ENCODE measurements around the gene SLC37A4.

SLC37A4 gene

GRCh38 chr11:119052163-119052814, 21.6 kb upstream of the SLC37A4 start:
- Histone ChIP-seq H2BK12ac (ENCODE audit: low read length) (no peak overlapping the region), H3K4me3 (ENCODE audit: low read depth, low read length) (no peak overlapping the region), H3K27ac (ENCODE audit: low read depth, low read length) (no peak overlapping the region), H3K23ac (ENCODE audit: low read length) (no peak overlapping the region), H3K4me2 (ENCODE audit: low read length) (no peak overlapping the region), H2BK120ac (ENCODE audit: insufficient read depth, low read length, poor library complexity) (no peak overlapping the region), H3K36me3 (ENCODE audit: control insufficient read depth in 1 of 2, insufficient read depth in 2 of 2, low read length in 2 of 2) (peaks cover 68 to 76% of the 10 kb centered on the region in 2 experiments), H2AFZ (ENCODE audit: insufficient read depth, low read length, poor library complexity) (no peak overlapping the region), H3K4ac (ENCODE audit: low read depth, low read length) (no peak overlapping the region), H4K91ac (ENCODE audit: low read depth, low read length) (no peak overlapping the region), H2AK5ac (ENCODE audit: low read length) (no peak overlapping the region), H3K14ac (ENCODE audit: low read length) (no peak overlapping the region), H3K27me3 (ENCODE audit: insufficient read depth, low read length) (no peaks in the 10 kb centered on the region), H3K79me1 (ENCODE audit: low read length) (peaks cover 5% of the 10 kb centered on the region), H3K9me3 (ENCODE audit: insufficient read depth, low read depth, low read length) (peaks cover 2% of the 10 kb centered on the region), H3K18ac (ENCODE audit: low read length) (no peak overlapping the region), H4K8ac (ENCODE audit: low read depth, low read length) (no peak overlapping the region), H2BK5ac (ENCODE audit: low read depth, low read length, poor library complexity) (no peak overlapping the region), H3K9ac (ENCODE audit: low read length) (no peak overlapping the region), H4K12ac (ENCODE audit: low read depth, low read length) (no peak overlapping the region), H3K79me2 (ENCODE audit: control insufficient read depth, insufficient read depth, low read length, poor library complexity) (peaks cover 6% of the 10 kb centered on the region), H3K4me1 (ENCODE audit: control insufficient read depth in 1 of 2, insufficient read depth in 2 of 2, low read length in 2 of 2) (peaks cover 5 to 8% of the 10 kb centered on the region in 2 experiments)
- WGBS (ENCODE audit: extremely low coverage, insufficient coverage, insufficient read length) = no CpG with 5 or more reads among the region's 23 CpGs
- DNase-seq = no peak

- Histone ChIP-seq H3K27me3 (ENCODE audit: insufficient read depth, low read length) (no peaks in the 10 kb centered on the region), H2BK120ac (ENCODE audit: insufficient read depth, low read length, poor library complexity) (no peak overlapping the region), H3K9me3 (ENCODE audit: insufficient read depth, low read depth, low read length) (peaks cover 2% of the 10 kb centered on the region), H3K4ac (ENCODE audit: low read depth, low read length) (no peak overlapping the region), H3K23ac (ENCODE audit: low read length) (no peak overlapping the region), H3K27ac (ENCODE audit: low read depth, low read length) (no peak overlapping the region), H3K79me1 (ENCODE audit: low read length) (peaks cover under 1% of the 10 kb centered on the region), H3K9ac (ENCODE audit: low read length) (no peak overlapping the region), H4K12ac (ENCODE audit: low read depth, low read length) (no peak overlapping the region), H3K4me1 (ENCODE audit: control insufficient read depth in 1 of 2, insufficient read depth in 2 of 2, low read length in 2 of 2) (peaks cover 5 to 8% of the 10 kb centered on the region in 2 experiments), H3K4me2 (ENCODE audit: low read length) (no peak overlapping the region), H4K91ac (ENCODE audit: low read depth, low read length) (no peak overlapping the region), H3K18ac (ENCODE audit: low read length) (no peak overlapping the region), H3K4me3 (ENCODE audit: low read depth, low read length) (no peak overlapping the region), H3K36me3 (ENCODE audit: control insufficient read depth in 1 of 2, insufficient read depth in 2 of 2, low read length in 2 of 2) (peaks cover 72 to 82% of the 10 kb centered on the region in 2 experiments), H3K79me2 (ENCODE audit: control insufficient read depth, insufficient read depth, low read length, poor library complexity) (peaks cover 3% of the 10 kb centered on the region), H4K8ac (ENCODE audit: low read depth, low read length) (no peak overlapping the region), H2AK5ac (ENCODE audit: low read length) (no peak overlapping the region), H3K14ac (ENCODE audit: low read length) (no peak overlapping the region), H2BK12ac (ENCODE audit: low read length) (no peak overlapping the region), H2AFZ (ENCODE audit: insufficient read depth, low read length, poor library complexity) (no peak overlapping the region), H2BK5ac (ENCODE audit: low read depth, low read length, poor library complexity) (no peak overlapping the region)
- no CpG with 5 or more reads among the region's 17 CpGs for WGBS (ENCODE audit: extremely low coverage, insufficient coverage, insufficient read length)
- DNase-seq = no peak
These were observed 20.9 kb upstream of the SLC37A4 start for GRCh38 chr11:119051440-119052162.

GRCh38 chr11:119049081-119049480, 18.4 kb upstream of the SLC37A4 start:
- H2AK5ac ChIP-seq (ENCODE audit: low read length) = no peak overlapping the region
- no peak overlapping the region for H4K12ac ChIP-seq (ENCODE audit: low read depth, low read length)
- H3K4me1 ChIP-seq (ENCODE audit: control insufficient read depth in 1 of 2, insufficient read depth in 2 of 2, low read length in 2 of 2) = no peaks in the 10 kb centered on the region
- H3K79me1 ChIP-seq (ENCODE audit: low read length) = no peaks in the 10 kb centered on the region
- no peak overlapping the region for H3K4me3 ChIP-seq (ENCODE audit: low read depth, low read length)
- no peak overlapping the region for H2BK5ac ChIP-seq (ENCODE audit: low read depth, low read length, poor library complexity)
- H3K36me3 ChIP-seq (ENCODE audit: control insufficient read depth in 1 of 2, insufficient read depth in 2 of 2, low read length in 2 of 2) = peaks cover 76 to 88% of the 10 kb centered on the region in 2 experiments
- DNase-seq = no peak
- no peak overlapping the region for H3K23ac ChIP-seq (ENCODE audit: low read length)
- H3K79me2 ChIP-seq (ENCODE audit: control insufficient read depth, insufficient read depth, low read length, poor library complexity) = no peaks in the 10 kb centered on the region
- WGBS (ENCODE audit: extremely low coverage, insufficient coverage, insufficient read length) = no CpG with 5 or more reads among the region's 7 CpGs
- H2BK12ac ChIP-seq (ENCODE audit: low read length) = no peak overlapping the region
- H2AFZ ChIP-seq (ENCODE audit: insufficient read depth, low read length, poor library complexity) = no peak overlapping the region
- H3K9ac ChIP-seq (ENCODE audit: low read length) = no peak overlapping the region
- no peak overlapping the region for H3K4me2 ChIP-seq (ENCODE audit: low read length)
- H3K18ac ChIP-seq (ENCODE audit: low read length) = no peak overlapping the region
- H4K91ac ChIP-seq (ENCODE audit: low read depth, low read length) = no peak overlapping the region
- H3K14ac ChIP-seq (ENCODE audit: low read length) = no peak overlapping the region
- H3K4ac ChIP-seq (ENCODE audit: low read depth, low read length) = no peak overlapping the region
- H4K8ac ChIP-seq (ENCODE audit: low read depth, low read length) = no peak overlapping the region
- H3K27ac ChIP-seq (ENCODE audit: low read depth, low read length) = no peak overlapping the region
- H3K27me3 ChIP-seq (ENCODE audit: insufficient read depth, low read length) = no peaks in the 10 kb centered on the region
- no peak overlapping the region for H2BK120ac ChIP-seq (ENCODE audit: insufficient read depth, low read length, poor library complexity)
- peaks cover 1% of the 10 kb centered on the region for H3K9me3 ChIP-seq (ENCODE audit: insufficient read depth, low read depth, low read length)

DNA sequence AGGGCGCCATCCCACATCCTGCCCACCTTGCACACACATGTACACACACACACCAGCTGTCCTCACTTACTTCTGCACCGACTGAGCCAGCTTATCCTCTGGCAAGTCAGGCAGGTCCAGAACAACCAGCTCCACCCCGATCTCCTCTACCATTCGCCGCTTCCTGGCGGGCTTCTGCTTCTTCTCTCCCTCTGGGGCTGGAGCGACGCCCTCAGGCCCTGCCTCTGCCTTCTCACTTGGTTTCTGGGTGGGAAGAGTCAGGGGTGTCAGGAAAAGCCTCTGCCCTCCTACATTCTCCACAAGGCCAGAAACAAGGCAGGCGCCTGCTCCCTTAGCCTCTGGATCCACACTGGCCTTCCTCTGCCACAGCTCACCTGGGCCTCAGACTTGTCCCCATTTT, 18.0 kb upstream of the SLC37A4 start:
- no peaks in the 10 kb centered on the region for H3K79me2 ChIP-seq (ENCODE audit: control insufficient read depth, insufficient read depth, low read length, poor library complexity)
- no peak overlapping the region for H3K9ac ChIP-seq (ENCODE audit: low read length)
- H2BK12ac ChIP-seq (ENCODE audit: low read length) = no peak overlapping the region
- peaks cover 72 to 84% of the 10 kb centered on the region in 2 experiments for H3K36me3 ChIP-seq (ENCODE audit: control insufficient read depth in 1 of 2, insufficient read depth in 2 of 2, low read length in 2 of 2)
- H3K18ac ChIP-seq (ENCODE audit: low read length) = no peak overlapping the region
- H4K91ac ChIP-seq (ENCODE audit: low read depth, low read length) = no peak overlapping the region
- no peak overlapping the region for H2AFZ ChIP-seq (ENCODE audit: insufficient read depth, low read length, poor library complexity)
- no peak overlapping the region for H4K8ac ChIP-seq (ENCODE audit: low read depth, low read length)
- no peak overlapping the region for H3K4me2 ChIP-seq (ENCODE audit: low read length)
- no peak overlapping the region for H4K12ac ChIP-seq (ENCODE audit: low read depth, low read length)
- no peak overlapping the region for H3K14ac ChIP-seq (ENCODE audit: low read length)
- H3K4ac ChIP-seq (ENCODE audit: low read depth, low read length) = no peak overlapping the region
- WGBS (ENCODE audit: extremely low coverage, insufficient coverage, insufficient read length) = no CpG with 5 or more reads among the region's 9 CpGs
- no peak overlapping the region for H3K4me3 ChIP-seq (ENCODE audit: low read depth, low read length)
- no peak overlapping the region for H2BK120ac ChIP-seq (ENCODE audit: insufficient read depth, low read length, poor library complexity)
- no peak for DNase-seq
- H2BK5ac ChIP-seq (ENCODE audit: low read depth, low read length, poor library complexity) = no peak overlapping the region
- H3K23ac ChIP-seq (ENCODE audit: low read length) = no peak overlapping the region
- no peak overlapping the region for H3K27ac ChIP-seq (ENCODE audit: low read depth, low read length)
- H2AK5ac ChIP-seq (ENCODE audit: low read length) = no peak overlapping the region
- peaks cover 1% of the 10 kb centered on the region for H3K9me3 ChIP-seq (ENCODE audit: insufficient read depth, low read depth, low read length)
- H3K79me1 ChIP-seq (ENCODE audit: low read length) = no peaks in the 10 kb centered on the region
- no peaks in the 10 kb centered on the region for H3K4me1 ChIP-seq (ENCODE audit: control insufficient read depth in 1 of 2, insufficient read depth in 2 of 2, low read length in 2 of 2)
- H3K27me3 ChIP-seq (ENCODE audit: insufficient read depth, low read length) = no peaks in the 10 kb centered on the region

All from trophoblast cell (in vitro differentiated cells and primary cell).